HL-60 (cell line): Measurements from ENCODE around the gene RNF214.

Experiments
- DNase-seq, 2 experiments: peaks; one replicate each; pipeline ENCODE4 v3.0.0-alpha.2; 2010 to 2020; ENCODE audit warnings: low read depth in 1 of 2, low spot score in 1 of 2
- H3K27ac ChIP-seq: fragments of 250-450 bp; sonication (Bioruptor Pico); replicated peaks from 2 replicates; pipeline ENCODE4 v1.5.1; 2020; ENCODE audit warnings: mild to moderate bottlenecking, moderate library complexity
- H3K27me3 ChIP-seq: fragments of 250-450 bp; sonication (Bioruptor Pico); 2 replicates; pipeline ENCODE4 v1.5.1; 2021; ENCODE audit warnings: mild to moderate bottlenecking, moderate library complexity; ENCODE audit not compliant: insufficient read depth, poor library complexity, severe bottlenecking
- H3K4me3 ChIP-seq: replicated peaks from 2 replicates; pipeline ENCODE4 v1.5.1; 2011; ENCODE audit warnings: mild to moderate bottlenecking, control low read depth, low read length; ENCODE audit not compliant: insufficient read depth
- CTCF ChIP-seq: IDR thresholded peaks from one replicate; pipeline ENCODE4 v1.5.1; 2011; ENCODE audit warnings: low read length, control low read depth, inconsistent platforms; ENCODE audit not compliant: insufficient read depth
- GABPA ChIP-seq: IDR thresholded peaks from 2 replicates; pipeline ENCODE4 v1.6.1; 2012; ENCODE audit warnings: low read depth
- POLR2AphosphoS5 ChIP-seq: IDR thresholded peaks from 2 replicates; pipeline ENCODE4 v1.6.1; 2012; ENCODE audit warnings: low read depth
- REST ChIP-seq: IDR thresholded peaks from 2 replicates; pipeline ENCODE4 v1.6.1; 2012; ENCODE audit warnings: low read depth; ENCODE audit not compliant: insufficient replicate concordance
- SPI1 ChIP-seq: IDR thresholded peaks from 2 replicates; pipeline ENCODE4 v1.6.1; 2012; ENCODE audit warnings: low read depth, mild to moderate bottlenecking, borderline replicate concordance

The RNF214 gene

GRCh38 chr11:117198613-117199012, 33.9 kb upstream of the RNF214 start:
- H3K27me3 ChIP-seq, result no peaks in the 10 kb centered on the region
- H3K4me3 ChIP-seq, result no peak overlapping the region
- no peak overlapping the region for H3K27ac ChIP-seq
- TF ChIP-seq GABPA (no peak), REST (no peak), CTCF (no peak), SPI1 (no peak), POLR2AphosphoS5 (no peak)
- DNase-seq, result no peak

DNA sequence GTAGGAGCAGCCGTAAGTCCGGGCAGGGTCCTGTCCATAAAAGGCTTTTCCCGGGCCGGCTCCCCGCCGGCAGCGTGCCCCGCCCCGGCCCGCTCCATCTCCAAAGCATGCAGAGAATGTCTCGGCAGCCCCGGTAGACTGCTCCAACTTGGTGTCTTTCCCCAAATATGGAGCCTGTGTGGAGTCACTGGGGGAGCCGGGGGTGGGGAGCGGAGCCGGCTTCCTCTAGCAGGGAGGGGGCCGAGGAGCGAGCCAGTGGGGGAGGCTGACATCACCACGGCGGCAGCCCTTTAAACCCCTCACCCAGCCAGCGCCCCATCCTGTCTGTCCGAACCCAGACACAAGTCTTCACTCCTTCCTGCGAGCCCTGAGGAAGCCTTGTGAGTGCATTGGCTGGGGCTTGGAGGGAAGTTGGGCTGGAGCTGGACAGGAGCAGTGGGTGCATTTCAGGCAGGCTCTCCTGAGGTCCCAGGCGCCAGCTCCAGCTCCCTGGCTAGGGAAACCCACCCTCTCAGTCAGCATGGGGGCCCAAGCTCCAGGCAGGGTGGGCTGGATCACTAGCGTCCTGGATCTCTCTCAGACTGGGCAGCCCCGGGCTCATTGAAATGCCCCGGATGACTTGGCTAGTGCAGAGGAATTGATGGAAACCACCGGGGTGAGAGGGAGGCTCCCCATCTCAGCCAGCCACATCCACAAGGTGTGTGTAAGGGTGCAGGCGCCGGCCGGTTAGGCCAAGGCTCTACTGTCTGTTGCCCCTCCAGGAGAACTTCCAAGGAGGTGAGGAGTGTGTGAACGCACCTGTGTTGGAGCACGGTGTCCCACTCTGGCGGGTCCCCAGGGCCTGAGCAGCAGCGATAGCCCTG, 33.2 kb upstream of the RNF214 start, which contains the start of gene TAGLN:
TSS of gene TAGLN (plus strand) at position 318 of the 863 bp plus-strand sequence. CDS start 3,644 bp downstream, outside the sequence.
- TF ChIP-seq POLR2AphosphoS5 (no peak), GABPA (no peak), SPI1 (no peak), REST (no peak), CTCF (no peak)
- no peak for DNase-seq
- no peak within 1 kb of the TSS for H3K27ac ChIP-seq
- H3K27me3 ChIP-seq, result no peaks in the 10 kb centered on the region
- no peak within 1 kb of the TSS for H3K4me3 ChIP-seq

DNA sequence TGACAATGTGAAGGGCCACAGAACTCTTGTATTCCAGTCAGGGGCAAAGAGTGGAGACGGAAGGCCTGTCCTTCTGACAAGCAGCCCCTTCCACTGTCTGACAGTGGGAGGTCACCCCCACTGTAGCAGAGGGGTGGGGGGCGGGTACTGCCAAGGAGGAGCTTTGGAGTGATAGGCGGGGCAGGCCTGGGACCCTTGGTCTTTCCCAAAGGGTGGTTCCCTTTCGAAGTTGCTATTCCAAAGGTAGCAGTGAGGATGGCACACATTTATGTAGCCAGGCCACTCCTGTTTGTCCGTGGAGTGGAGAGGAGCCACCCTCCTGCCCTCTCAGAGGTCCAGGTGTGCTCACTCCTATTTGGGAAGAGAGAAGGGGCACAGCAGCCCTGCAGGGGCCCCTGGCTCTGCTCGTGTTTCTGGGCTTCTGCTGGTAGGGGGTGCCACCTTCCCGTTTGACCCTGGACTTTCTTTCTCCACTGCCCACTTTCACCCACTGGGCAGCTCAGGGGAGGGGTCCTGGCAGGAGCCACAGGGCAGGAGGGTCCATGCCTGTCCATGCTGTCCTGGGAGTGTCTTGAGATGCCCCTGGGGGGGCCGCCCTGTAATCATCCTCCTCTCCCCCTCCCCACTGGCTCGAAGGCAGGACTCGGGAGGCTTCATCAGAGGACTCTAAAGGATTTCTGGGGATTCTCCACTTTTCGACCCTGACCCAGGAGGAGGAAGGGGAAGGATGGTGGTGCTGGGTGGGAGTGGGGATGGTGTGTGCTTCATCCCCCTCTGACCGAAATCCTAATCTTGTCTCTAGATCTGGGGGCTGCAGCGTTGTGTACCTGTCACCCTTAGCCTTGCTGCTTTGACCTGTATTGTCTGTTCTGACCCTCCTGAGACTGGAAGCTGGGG, 32.3 kb upstream of the RNF214 start:
- no peak overlapping the region for H3K4me3 ChIP-seq
- H3K27me3 ChIP-seq, result no peaks in the 10 kb centered on the region
- H3K27ac ChIP-seq, result no peak overlapping the region
- TF ChIP-seq CTCF, result no peak
- TF ChIP-seq SPI1, result no peak
- no peak for TF ChIP-seq POLR2AphosphoS5
- no peak for TF ChIP-seq GABPA
- no peak for TF ChIP-seq REST
- DNase-seq, result no peak
